Suppressor macrophage (primary cell): ENCODE measurements around the gene PNPLA7.
A peak's percentile ranks its signal among the peaks of the same experiment; 100 is the strongest.

Experiments used
- DNase-seq, 4 experiments: peaks; one replicate each; pipeline ENCODE4 v3.0.0-alpha.2; 2020 to 2022

The PNPLA7 gene

DNA sequence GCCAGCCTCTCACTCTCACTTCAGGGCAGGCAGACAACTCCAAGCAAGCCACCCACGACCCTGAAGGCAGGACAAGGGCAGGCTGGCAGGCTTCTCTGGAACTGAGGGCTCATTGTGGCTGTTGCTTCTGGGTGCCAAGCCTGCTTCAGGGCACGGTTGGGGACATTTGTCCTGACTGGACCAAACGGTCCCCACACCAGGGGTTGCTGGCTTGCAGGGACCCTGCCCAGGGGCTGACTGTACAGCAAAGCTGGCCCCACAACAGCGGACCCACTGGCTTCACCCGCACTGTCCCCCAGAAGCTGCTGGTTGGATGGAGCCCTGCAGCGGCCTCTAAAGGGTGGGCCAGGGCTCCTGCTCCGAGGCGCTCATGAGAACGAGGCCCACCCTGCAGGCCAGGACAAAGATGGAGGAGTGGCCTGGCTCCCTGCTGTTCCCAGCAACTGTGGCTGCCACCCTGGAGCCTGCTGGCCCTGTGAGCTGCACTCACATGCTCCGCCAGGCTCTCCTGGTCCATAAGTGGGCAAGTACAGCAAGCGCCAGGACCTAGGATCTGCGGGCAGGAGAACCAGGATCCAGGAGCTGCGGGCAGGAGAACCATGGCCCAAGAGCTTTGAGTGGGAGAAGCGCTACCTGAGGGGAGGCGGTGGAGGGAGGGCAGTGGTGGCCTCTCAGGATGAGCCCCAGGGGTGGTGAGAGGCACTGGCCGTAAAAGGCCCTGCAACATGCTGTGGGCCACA lies 56.7 kb downstream of the PNPLA7 start:
- no peak for DNase-seq

- DNase-seq, result peak in 2 of 4 experiments; percentile 8 to 25
Observed at GRCh38 chr9:137492464-137493363, 57.5 kb downstream of the PNPLA7 start.

GRCh38 chr9:137491735-137492432 lies 58.3 kb downstream of the PNPLA7 start:
- DNase-seq, result no peak

- DNase-seq, result no peak
Observed at GRCh38 chr9:137490532-137491186, 59.5 kb downstream of the PNPLA7 start.

DNA sequence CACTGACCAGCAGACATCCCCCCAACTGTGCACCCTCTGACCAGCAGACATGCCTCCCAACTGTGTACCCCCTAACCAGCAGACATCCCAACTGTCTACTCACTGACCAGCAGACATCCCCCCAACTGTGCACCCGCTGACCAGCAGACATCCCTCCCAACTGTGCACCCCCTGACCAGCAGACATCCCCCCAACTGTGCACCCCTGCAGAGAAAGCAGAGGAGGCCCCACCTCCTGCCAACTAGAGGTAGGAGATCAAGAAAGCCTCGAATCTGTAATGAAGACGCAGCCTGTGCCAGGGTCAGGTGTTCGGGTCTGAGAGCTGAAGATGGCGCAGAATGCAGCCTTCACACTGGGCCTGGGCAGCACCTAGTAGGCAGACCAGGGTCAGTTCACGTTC lies 61.3 kb downstream of the PNPLA7 start:
- DNase-seq, result no peak

DNA sequence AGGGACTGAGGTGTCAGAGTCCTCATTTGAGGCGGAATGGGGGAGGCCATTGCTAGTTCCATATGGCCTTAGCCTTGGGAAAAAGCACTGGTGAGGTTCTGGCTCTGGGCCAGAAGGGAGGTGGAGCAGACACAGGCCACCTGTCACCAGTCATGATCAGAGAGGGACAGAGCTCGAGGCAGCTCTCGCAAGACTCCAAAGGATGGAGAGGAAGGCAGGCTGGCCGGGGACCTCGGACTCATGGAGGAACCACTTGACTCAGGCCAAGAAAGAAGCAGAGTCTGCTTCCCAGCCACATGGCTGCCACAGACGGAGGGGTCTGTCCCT lies 61.9 kb downstream of the PNPLA7 start:
- DNase-seq, result no peak

DNA sequence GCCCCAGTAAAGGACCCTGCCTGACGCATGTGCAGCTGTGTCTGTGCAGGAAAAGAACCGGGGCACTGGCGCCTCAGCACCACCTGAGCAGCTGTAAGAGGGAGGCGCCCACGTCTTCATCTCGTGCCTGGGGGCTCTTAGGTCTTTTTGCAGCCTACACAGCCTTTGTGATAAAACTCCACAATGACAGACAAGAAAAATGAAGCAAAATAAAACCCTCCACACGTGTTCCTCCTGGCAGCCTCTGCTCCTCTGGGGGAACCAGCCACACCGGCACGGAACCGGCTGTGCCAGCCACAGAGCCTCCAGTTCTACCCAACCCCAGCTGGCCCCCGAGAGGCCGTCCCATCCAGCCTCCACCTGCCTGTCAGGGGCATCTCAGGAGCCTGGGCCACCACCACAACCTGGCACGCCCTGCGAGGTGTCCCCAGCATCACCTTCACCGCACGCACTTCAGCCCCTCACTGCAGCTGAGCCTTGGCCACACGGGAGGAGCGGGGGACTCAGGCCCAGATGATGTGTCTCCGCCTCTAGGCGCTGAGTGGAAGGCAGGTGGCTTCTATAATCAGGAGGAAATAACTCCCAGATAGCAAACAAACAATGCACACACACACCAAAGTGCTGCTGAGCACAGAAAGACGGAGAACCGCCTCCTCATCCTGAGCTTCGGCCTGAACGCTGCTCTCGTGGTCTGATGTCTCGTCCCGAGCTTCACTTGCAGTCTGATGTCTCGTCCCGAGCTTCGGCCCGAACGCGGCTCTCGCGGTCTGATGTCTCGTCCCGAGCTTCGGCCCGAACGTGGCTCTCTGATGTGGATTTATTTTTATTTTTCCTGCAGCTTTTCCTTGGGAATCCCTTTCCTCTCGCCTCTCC lies 62.5 kb downstream of the PNPLA7 start:
- DNase-seq, result no peak

GRCh38 chr9:137486545-137487453 lies 63.4 kb downstream of the PNPLA7 start:
- no peak for DNase-seq

GRCh38 chr9:137486141-137486490 lies 64.1 kb downstream of the PNPLA7 start:
- no peak for DNase-seq

DNA sequence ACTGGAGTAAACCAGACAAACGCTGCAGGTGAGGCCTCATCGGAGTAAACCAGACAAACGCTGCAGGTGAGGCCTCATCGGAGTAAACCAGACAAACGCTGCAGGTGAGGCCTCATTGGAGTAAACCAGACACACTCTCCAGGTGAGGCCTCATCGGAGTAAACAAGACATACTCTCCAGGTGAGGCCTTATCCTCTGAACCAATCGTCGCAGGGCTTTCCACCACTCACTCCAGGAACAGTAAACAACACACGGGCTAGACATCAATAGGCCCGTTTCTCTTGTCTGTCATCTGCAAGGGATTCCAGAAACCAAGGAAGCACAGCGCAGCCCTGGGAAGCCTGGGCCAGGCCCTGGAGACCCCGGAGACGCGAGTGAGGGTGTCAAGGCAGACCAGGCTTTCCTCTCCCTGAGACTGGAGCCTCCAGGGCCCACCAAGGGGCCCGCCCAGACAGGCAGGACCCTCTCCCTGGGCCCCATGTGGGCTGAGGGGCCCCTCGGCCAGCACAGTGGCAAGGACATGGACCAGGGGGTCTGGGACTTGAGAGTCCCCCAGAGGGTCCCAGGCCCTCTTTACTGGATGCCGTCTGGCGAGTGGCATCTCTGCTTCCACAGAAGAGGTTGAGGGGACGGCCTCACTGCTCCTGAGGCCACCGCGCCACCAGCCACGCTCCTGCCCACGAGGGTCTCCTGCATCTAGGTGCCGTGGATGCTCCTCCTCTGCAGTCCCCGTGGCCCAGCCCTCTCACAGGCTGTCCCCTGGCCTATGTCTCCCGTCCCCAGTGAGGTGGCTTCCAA lies 64.7 kb downstream of the PNPLA7 start:
- DNase-seq, result no peak

DNA sequence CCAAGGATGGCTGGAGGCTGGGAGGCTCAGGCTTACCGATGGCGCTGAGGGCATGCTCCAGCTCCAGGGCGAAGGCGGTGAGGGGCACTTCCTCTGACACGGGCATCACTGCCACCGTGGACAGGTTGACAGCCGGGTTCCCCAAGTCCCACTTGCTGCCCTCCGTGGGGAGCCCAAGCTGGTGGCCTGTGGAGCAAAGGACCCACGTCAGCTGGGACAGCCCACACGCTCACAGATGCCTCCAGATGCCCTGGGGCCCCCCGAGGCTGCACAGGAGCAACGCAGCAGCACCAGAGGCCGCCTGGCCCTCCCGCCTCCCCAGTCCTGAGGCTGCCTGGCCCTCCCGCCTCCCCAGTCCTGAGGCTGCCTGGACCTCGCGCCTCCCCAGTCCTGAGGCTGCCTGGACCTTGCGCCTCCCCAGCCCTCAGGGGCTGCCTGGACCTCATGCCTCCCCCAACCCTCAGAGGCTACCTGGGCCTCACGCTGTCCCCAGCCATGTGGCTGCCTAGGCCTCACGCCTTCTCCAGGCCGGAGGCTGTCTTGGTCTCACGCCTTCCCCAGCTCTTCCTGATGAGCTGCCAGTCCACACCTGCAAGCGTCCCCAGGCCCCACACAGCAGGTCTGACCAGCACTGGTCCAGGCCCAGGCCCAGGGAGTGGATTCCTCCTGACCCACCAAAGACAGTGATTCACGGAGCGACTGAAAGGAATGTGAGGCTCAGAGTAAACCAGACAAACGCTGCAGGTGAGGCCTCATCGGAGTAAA lies 65.5 kb downstream of the PNPLA7 start:
- no peak for DNase-seq

GRCh38 chr9:137482094-137482781 lies 68.0 kb downstream of the PNPLA7 start:
- DNase-seq, result peak; percentile 81 to 92 (median 91)

GRCh38 chr9:137480686-137481683 lies 69.2 kb downstream of the PNPLA7 start:
- no peak for DNase-seq

GRCh38 chr9:137479892-137480685 lies 70.1 kb downstream of the PNPLA7 start:
- no peak for DNase-seq

GRCh38 chr9:137478962-137479861 lies 71.0 kb downstream of the PNPLA7 start:
- no peak for DNase-seq
